Measurements from ENCODE around the gene ADARB2. TPM values are rescaled to one million over a fixed set of nuclear protein-coding genes. Genes with fewer than 3 reads are reported as not detected.

ADARB2 gene
- total RNA-seq, 1 donor from 2014 or later: not detected

GRCh38 chr10:1573334-1573969 lies 163.9 kb downstream of the ADARB2 start:
- no peak for DNase-seq (ENCODE audit: low read depth, low spot score)

- DNase-seq (ENCODE audit: low read depth, low spot score): no peak
Measured at GRCh38 chr10:1572519-1573333, 164.6 kb downstream of the ADARB2 start.

GRCh38 chr10:1571587-1572237 lies 165.6 kb downstream of the ADARB2 start:
- DNase-seq (ENCODE audit: low read depth, low spot score): no peak

GRCh38 chr10:1570416-1571051 lies 166.8 kb downstream of the ADARB2 start:
- no peak for DNase-seq (ENCODE audit: low read depth, low spot score)

- DNase-seq (ENCODE audit: low read depth, low spot score): no peak
Measured at GRCh38 chr10:1569208-1569607, 168.1 kb downstream of the ADARB2 start.

GRCh38 chr10:1567742-1568495 lies 169.4 kb downstream of the ADARB2 start:
- DNase-seq (ENCODE audit: low read depth, low spot score): no peak

- no peak for DNase-seq (ENCODE audit: low read depth, low spot score)
Measured at GRCh38 chr10:1567152-1567551, 170.2 kb downstream of the ADARB2 start.

- DNase-seq (ENCODE audit: low read depth, low spot score): no peak
Measured at GRCh38 chr10:1564791-1565190, 172.5 kb downstream of the ADARB2 start.

- no peak for DNase-seq (ENCODE audit: low read depth, low spot score)
Measured at GRCh38 chr10:1563028-1563427, 174.3 kb downstream of the ADARB2 start.

GRCh38 chr10:1561731-1562337 lies 175.5 kb downstream of the ADARB2 start:
- no peak for DNase-seq (ENCODE audit: low read depth, low spot score)

- DNase-seq (ENCODE audit: low read depth, low spot score): no peak
Measured at GRCh38 chr10:1560535-1561192, 176.7 kb downstream of the ADARB2 start.

GRCh38 chr10:1559761-1560160 lies 177.6 kb downstream of the ADARB2 start:
- no peak for DNase-seq (ENCODE audit: low read depth, low spot score)

- DNase-seq (ENCODE audit: low read depth, low spot score): no peak
Measured at GRCh38 chr10:1559311-1559710, 178.0 kb downstream of the ADARB2 start.

- no peak for DNase-seq (ENCODE audit: low read depth, low spot score)
Measured at GRCh38 chr10:1558906-1559305, 178.4 kb downstream of the ADARB2 start.

GRCh38 chr10:1557081-1557480 lies 180.2 kb downstream of the ADARB2 start:
- no peak for DNase-seq (ENCODE audit: low read depth, low spot score)

GRCh38 chr10:1556496-1556895 lies 180.8 kb downstream of the ADARB2 start:
- DNase-seq (ENCODE audit: low read depth, low spot score): no peak

- DNase-seq (ENCODE audit: low read depth, low spot score): no peak
Measured at GRCh38 chr10:1553951-1554350, 183.4 kb downstream of the ADARB2 start.

- no peak for DNase-seq (ENCODE audit: low read depth, low spot score)
Measured at GRCh38 chr10:1552881-1553670, 184.2 kb downstream of the ADARB2 start.

GRCh38 chr10:1552406-1552805 lies 184.9 kb downstream of the ADARB2 start:
- no peak for DNase-seq (ENCODE audit: low read depth, low spot score)
